CD8-positive, alpha-beta memory T cell (primary cell): ENCODE results near the gene SAXO1. TPM values are rescaled to one million over a fixed set of nuclear protein-coding genes. Genes with fewer than 3 reads are reported as not detected.
A peak's percentile ranks its signal among the peaks of the same experiment; 100 is the strongest.

ENCODE experiments used
- CTCF ChIA-PET: fragments of 350-600 bp; sonication (Branson Sonifier 250); formaldehyde crosslinking; loops from one replicate; lab custom pipeline; 2021; ENCODE audit warnings: antibody characterized with exemption; lab: Charles Lee
- POLR2A ChIA-PET: fragments of 350-600 bp; sonication (Branson Sonifier 250); formaldehyde crosslinking; loops from one replicate; lab custom pipeline; 2021; ENCODE audit warnings: antibody characterized with exemption; lab: Charles Lee
- DNase-seq, 5 donors: peaks; one replicate each; pipeline versions ENCODE4 v3.0.0 to v3.0.0-alpha.2; 2020 to 2022; ENCODE audit warnings: mixed read lengths in 1 of 5
- H3K27ac ChIP-seq: one replicate; pipeline ENCODE4 v1.7.0; 2013; ENCODE audit warnings: low read depth, mild to moderate bottlenecking, low read length, moderate library complexity
- H3K27me3 ChIP-seq: 2 replicates; pipeline ENCODE4 v1.7.0; 2013; ENCODE audit warnings: low read length, mild to moderate bottlenecking; ENCODE audit not compliant: insufficient read depth, poor library complexity, severe bottlenecking
- H3K36me3 ChIP-seq: 2 replicates; pipeline ENCODE4 v1.7.0; 2013; ENCODE audit warnings: mild to moderate bottlenecking, low read length, moderate library complexity; ENCODE audit not compliant: insufficient read depth
- H3K4me1 ChIP-seq: 2 replicates; pipeline ENCODE4 v1.7.0; 2013; ENCODE audit warnings: mild to moderate bottlenecking, low read length, moderate library complexity; ENCODE audit not compliant: insufficient read depth
- H3K4me3 ChIP-seq: 2 replicates; pipeline ENCODE4 v1.7.0; 2013; ENCODE audit warnings: mild to moderate bottlenecking, low read length
- H3K9me3 ChIP-seq: 2 replicates; pipeline ENCODE4 v1.7.0; 2013; ENCODE audit warnings: mild to moderate bottlenecking, low read length
- H3K27ac Mint-ChIP-seq, 8 donors: one replicate each; pipeline ENCODE4 v1.8.0; 2020 to 2021; ENCODE audit warnings: mixed read lengths in 8 of 8, mild to moderate bottlenecking in 6 of 8, inconsistent platforms in 3 of 8, moderate library complexity in 3 of 8
- H3K27me3 Mint-ChIP-seq, 2 donors: one replicate each; pipeline ENCODE4 v1.8.0; 2020 to 2021; ENCODE audit warnings: mixed read lengths in 2 of 2, mild to moderate bottlenecking in 1 of 2, moderate library complexity in 1 of 2
- H3K36me3 Mint-ChIP-seq, 3 donors: one replicate each; pipeline ENCODE4 v1.8.0; 2020 to 2021; ENCODE audit warnings: mixed read lengths in 3 of 3, inconsistent platforms in 1 of 3, mild to moderate bottlenecking in 1 of 3
- H3K4me1 Mint-ChIP-seq, 3 donors: one replicate each; pipeline ENCODE4 v1.8.0; 2020 to 2021; ENCODE audit warnings: mixed read lengths in 3 of 3, inconsistent platforms in 1 of 3, mild to moderate bottlenecking in 1 of 3
- H3K4me3 Mint-ChIP-seq, 7 donors: one replicate each; pipeline ENCODE4 v1.8.0; 2020 to 2021; ENCODE audit warnings: mixed read lengths in 7 of 7, mild to moderate bottlenecking in 6 of 7, moderate library complexity in 4 of 7, inconsistent platforms in 2 of 7
- H3K9me3 Mint-ChIP-seq, 5 donors: one replicate each; pipeline ENCODE4 v1.8.0; 2020 to 2022; ENCODE audit warnings: mixed read lengths in 5 of 5, mild to moderate bottlenecking in 3 of 5, moderate library complexity in 2 of 5, inconsistent platforms in 1 of 5
- polyA plus RNA-seq: library from polyadenylated mRNA; unstranded; fragments of 300-500 nt; fragmentation: Illumina TruSeq; gene quantifications from one replicate; pipeline ENCODE4 v1.2.3, GENCODE V29; 2021
- total RNA-seq, 2 experiments: library from RNA; stranded (reverse); gene quantifications; one replicate each; pipeline ENCODE4 v1.2.3, GENCODE V29; 2021

The SAXO1 gene
- total and polyA plus RNA-seq, 3 experiments from 2014 or later: not detected

- Mint-ChIP-seq H3K27me3 (peaks cover 16 to 22% of the 10 kb centered on the region in 2 donors), H3K9me3 (no peaks in the 10 kb centered on the region), H3K36me3 (no peaks in the 10 kb centered on the region), H3K4me3 (no peak overlapping the region), H3K4me1 (peaks cover 0 to 12% (median 12%) of the 10 kb centered on the region in 3 donors), H3K27ac (peak overlapping the region in 1 of 8 donors; percentile 31)
- Histone ChIP-seq H3K9me3 (no peaks in the 10 kb centered on the region), H3K27ac (no peak overlapping the region), H3K4me1 (no peaks in the 10 kb centered on the region), H3K27me3 (no peaks in the 10 kb centered on the region), H3K4me3 (no peak overlapping the region), H3K36me3 (no peaks in the 10 kb centered on the region)
- ChIA-PET POLR2A (no interaction called here), CTCF (no interaction called here)
- no peak for DNase-seq
Measured at GRCh38 chr9:18976221-18976708, 56.7 kb downstream of the SAXO1 start.

GRCh38 chr9:18973348-18973747, 59.7 kb downstream of the SAXO1 start:
- Mint-ChIP-seq H3K27ac (no peak overlapping the region), H3K27me3 (peaks cover 24 to 44% of the 10 kb centered on the region in 2 donors), H3K4me1 (peaks cover 0 to 12% (median 12%) of the 10 kb centered on the region in 3 donors), H3K36me3 (no peaks in the 10 kb centered on the region), H3K9me3 (peaks cover 0 to 7% (median 1%) of the 10 kb centered on the region in 5 donors), H3K4me3 (no peak overlapping the region)
- ChIA-PET POLR2A (no interaction called here), CTCF (no interaction called here)
- H3K4me1 ChIP-seq: no peaks in the 10 kb centered on the region
- no peak for DNase-seq
- H3K9me3 ChIP-seq: no peaks in the 10 kb centered on the region
- H3K36me3 ChIP-seq: no peaks in the 10 kb centered on the region
- H3K27ac ChIP-seq: no peak overlapping the region
- H3K4me3 ChIP-seq: no peak overlapping the region
- H3K27me3 ChIP-seq: no peaks in the 10 kb centered on the region

- Histone ChIP-seq H3K4me1 (no peaks in the 10 kb centered on the region), H3K27ac (no peak overlapping the region), H3K4me3 (no peak overlapping the region), H3K9me3 (no peaks in the 10 kb centered on the region), H3K36me3 (no peaks in the 10 kb centered on the region), H3K27me3 (no peaks in the 10 kb centered on the region)
- Mint-ChIP-seq H3K4me3 (no peak overlapping the region), H3K27ac (no peak overlapping the region), H3K9me3 (peaks cover 0 to 10% (median 4%) of the 10 kb centered on the region in 5 donors), H3K4me1 (peaks cover 0 to 12% (median 12%) of the 10 kb centered on the region in 3 donors), H3K36me3 (no peaks in the 10 kb centered on the region), H3K27me3 (peaks cover 25 to 50% of the 10 kb centered on the region in 2 donors)
- CTCF ChIA-PET: no interaction called here
- POLR2A ChIA-PET: no interaction called here
- DNase-seq: no peak
Measured at GRCh38 chr9:18972675-18973074, 60.3 kb downstream of the SAXO1 start.

- H3K27me3 Mint-ChIP-seq: peaks cover 25 to 50% of the 10 kb centered on the region in 2 donors
Measured at GRCh38 chr9:18971909-18972308, 61.1 kb downstream of the SAXO1 start.

GRCh38 chr9:18971404-18971803, 61.6 kb downstream of the SAXO1 start:
- H3K27ac Mint-ChIP-seq: no peak overlapping the region
- H3K9me3 ChIP-seq: no peaks in the 10 kb centered on the region
- peaks cover 0 to 6% (median 5%) of the 10 kb centered on the region in 3 donors for H3K4me1 Mint-ChIP-seq
- H3K27me3 ChIP-seq: no peaks in the 10 kb centered on the region
- no peak overlapping the region for H3K27ac ChIP-seq
- H3K4me1 ChIP-seq: no peaks in the 10 kb centered on the region
- POLR2A ChIA-PET: no interaction called here
- DNase-seq: no peak
- no peaks in the 10 kb centered on the region for H3K36me3 Mint-ChIP-seq
- H3K4me3 ChIP-seq: no peak overlapping the region
- no peak overlapping the region for H3K4me3 Mint-ChIP-seq
- H3K9me3 Mint-ChIP-seq: peaks cover under 1 to 15% (median 6%) of the 10 kb centered on the region in 5 donors
- no peaks in the 10 kb centered on the region for H3K36me3 ChIP-seq
- CTCF ChIA-PET: no interaction called here
- H3K27me3 Mint-ChIP-seq: peaks cover 25 to 52% of the 10 kb centered on the region in 2 donors

More at GRCh38 chr9:18971909-18972308, 61.1 kb downstream of the SAXO1 start:
- no peak for DNase-seq
- ChIA-PET CTCF (no interaction called here), POLR2A (no interaction called here)
- H3K9me3 ChIP-seq: no peaks in the 10 kb centered on the region
- no peak overlapping the region for H3K4me3 Mint-ChIP-seq
- no peaks in the 10 kb centered on the region for H3K27me3 ChIP-seq
- no peak overlapping the region for H3K4me3 ChIP-seq
- H3K4me1 Mint-ChIP-seq: peaks cover 0 to 11% (median 10%) of the 10 kb centered on the region in 3 donors
- no peaks in the 10 kb centered on the region for H3K36me3 ChIP-seq
- H3K9me3 Mint-ChIP-seq: peaks cover 0 to 10% (median 4%) of the 10 kb centered on the region in 5 donors
- H3K36me3 Mint-ChIP-seq: no peaks in the 10 kb centered on the region
- no peaks in the 10 kb centered on the region for H3K4me1 ChIP-seq
- H3K27ac Mint-ChIP-seq: no peak overlapping the region
- no peak overlapping the region for H3K27ac ChIP-seq

- H3K4me1 ChIP-seq: no peaks in the 10 kb centered on the region
- CTCF ChIA-PET: no interaction called here
- peaks cover 6 to 23% (median 13%) of the 10 kb centered on the region in 5 donors for H3K9me3 Mint-ChIP-seq
- H3K27me3 ChIP-seq: no peaks in the 10 kb centered on the region
- POLR2A ChIA-PET: no interaction called here
- no peak overlapping the region for H3K27ac Mint-ChIP-seq
- H3K27me3 Mint-ChIP-seq: peaks cover 27 to 59% of the 10 kb centered on the region in 2 donors
- DNase-seq: no peak
- H3K4me3 Mint-ChIP-seq: no peak overlapping the region
- no peaks in the 10 kb centered on the region for H3K9me3 ChIP-seq
- H3K4me1 Mint-ChIP-seq: no peaks in the 10 kb centered on the region
- H3K4me3 ChIP-seq: no peak overlapping the region
- no peak overlapping the region for H3K27ac ChIP-seq
- no peaks in the 10 kb centered on the region for H3K36me3 Mint-ChIP-seq
- H3K36me3 ChIP-seq: no peaks in the 10 kb centered on the region
Measured at GRCh38 chr9:18970393-18970792, 62.6 kb downstream of the SAXO1 start.

- Mint-ChIP-seq H3K4me3 (no peak overlapping the region), H3K4me1 (no peaks in the 10 kb centered on the region), H3K27ac (no peak overlapping the region), H3K9me3 (peaks cover 15 to 35% (median 23%) of the 10 kb centered on the region in 5 donors), H3K27me3 (peaks cover 18 to 56% of the 10 kb centered on the region in 2 donors), H3K36me3 (no peaks in the 10 kb centered on the region)
- Histone ChIP-seq H3K27ac (no peak overlapping the region), H3K27me3 (no peaks in the 10 kb centered on the region), H3K9me3 (no peaks in the 10 kb centered on the region), H3K36me3 (no peaks in the 10 kb centered on the region), H3K4me3 (no peak overlapping the region), H3K4me1 (no peaks in the 10 kb centered on the region)
- ChIA-PET POLR2A (no interaction called here), CTCF (no interaction called here)
- DNase-seq: no peak
Measured at GRCh38 chr9:18969128-18969527, 63.9 kb downstream of the SAXO1 start.

- no peak for DNase-seq
- Histone ChIP-seq H3K36me3 (no peaks in the 10 kb centered on the region), H3K9me3 (no peaks in the 10 kb centered on the region), H3K4me3 (no peak overlapping the region), H3K4me1 (no peaks in the 10 kb centered on the region), H3K27me3 (no peaks in the 10 kb centered on the region), H3K27ac (no peak overlapping the region)
- Mint-ChIP-seq H3K4me1 (peaks cover 0 to 4% (median 0%) of the 10 kb centered on the region in 3 donors), H3K27ac (no peak overlapping the region), H3K27me3 (peaks cover 17 to 20% of the 10 kb centered on the region in 2 donors), H3K9me3 (peaks cover 0 to 3% (median 0%) of the 10 kb centered on the region in 5 donors), H3K36me3 (no peaks in the 10 kb centered on the region), H3K4me3 (peak overlapping the region in 1 of 7 donors; percentile 12)
- CTCF ChIA-PET: no interaction called here
- POLR2A ChIA-PET: no interaction called here
Measured at GRCh38 chr9:18955626-18956025, 77.4 kb downstream of the SAXO1 start.
